DND-41 (cell line): ENCODE data around the gene PAXIP1.

ENCODE experiments used
- ATAC-seq: fragments of 200-7000 bp; cut with Tn5 transposase; 3 replicates; pipeline ENCODE4 v1.9.1; 2021; ENCODE audit warnings: low read depth; ENCODE audit not compliant: insufficient read depth
- DNase-seq: peaks from one replicate; pipeline ENCODE4 v3.0.0-alpha.2; 2020
- H2AFZ ChIP-seq: 2 replicates; pipeline ENCODE4 v1.6.0; 2012; ENCODE audit warnings: low read depth, low read length
- H3K27ac ChIP-seq: 2 replicates; pipeline ENCODE4 v1.5.1; 2012; ENCODE audit warnings: low read length, inconsistent platforms
- H3K27me3 ChIP-seq: fragments of 200-600 bp; sonication (generic); 2 replicates; pipeline ENCODE4 v1.6.0; 2012; ENCODE audit warnings: low read length, mild to moderate bottlenecking, inconsistent platforms; ENCODE audit not compliant: insufficient read depth, poor library complexity
- H3K36me3 ChIP-seq: 2 replicates; pipeline ENCODE4 v1.5.1; 2012; ENCODE audit warnings: low read length, inconsistent platforms; ENCODE audit not compliant: insufficient read depth
- H3K4me1 ChIP-seq: 2 replicates; pipeline ENCODE4 v1.5.1; 2012; ENCODE audit warnings: mild to moderate bottlenecking, low read length; ENCODE audit not compliant: insufficient read depth
- H3K4me2 ChIP-seq: 2 replicates; pipeline ENCODE4 v1.6.0; 2012; ENCODE audit warnings: mild to moderate bottlenecking, moderate library complexity, low read length, inconsistent platforms; ENCODE audit not compliant: insufficient read depth
- H3K4me3 ChIP-seq, 2 experiments: fragments of 200-600 bp in 1 of 2; shearing (Covaris generic) in 1 of 2; 2 replicates each; pipeline ENCODE4 v1.5.1; 2012 to 2016; ENCODE audit warnings: inconsistent platforms in 2 of 2, low read length in 2 of 2, mild to moderate bottlenecking in 2 of 2, low read depth in 1 of 2, moderate library complexity in 1 of 2
- H3K79me2 ChIP-seq: 2 replicates; pipeline ENCODE4 v1.6.0; 2012; ENCODE audit warnings: low read length, inconsistent platforms; ENCODE audit not compliant: insufficient read depth
- H3K9ac ChIP-seq: 2 replicates; pipeline ENCODE4 v1.6.0; 2012; ENCODE audit warnings: low read depth, mild to moderate bottlenecking, inconsistent platforms, low read length, moderate library complexity
- H3K9me3 ChIP-seq: 2 replicates; pipeline ENCODE4 v1.5.1; 2012; ENCODE audit warnings: low read length, moderate library complexity, mild to moderate bottlenecking, inconsistent platforms; ENCODE audit not compliant: insufficient read depth, severe bottlenecking
- H4K20me1 ChIP-seq: 2 replicates; pipeline ENCODE4 v1.6.0; 2012; ENCODE audit warnings: low read length; ENCODE audit not compliant: insufficient read depth
- CTCF ChIP-seq: IDR thresholded peaks from 2 replicates; pipeline ENCODE4 v1.5.1; 2012; ENCODE audit warnings: borderline replicate concordance, low read length, moderate library complexity, mild to moderate bottlenecking; ENCODE audit not compliant: poor library complexity, severe bottlenecking; ENCODE audit errors: extremely low read depth
- EZH2 ChIP-seq: IDR thresholded peaks from 3 replicates; pipeline ENCODE4 v1.6.1; 2012; ENCODE audit warnings: borderline replicate concordance, low read depth, mild to moderate bottlenecking, moderate library complexity, low read length, inconsistent platforms; ENCODE audit not compliant: severe bottlenecking

PAXIP1 gene

GRCh38 chr7:155027879-155028278 lies 25.0 kb upstream of the PAXIP1 start:
- Histone ChIP-seq H3K36me3 (no peaks in the 10 kb centered on the region), H3K4me3 (no peak overlapping the region), H2AFZ (no peak overlapping the region), H3K4me2 (no peak overlapping the region), H3K27ac (no peak overlapping the region), H3K79me2 (no peaks in the 10 kb centered on the region), H3K9ac (no peak overlapping the region), H3K9me3 (no peaks in the 10 kb centered on the region), H4K20me1 (no peaks in the 10 kb centered on the region), H3K4me1 (no peaks in the 10 kb centered on the region), H3K27me3 (no peaks in the 10 kb centered on the region)
- TF ChIP-seq EZH2, result no peak
- no peak for TF ChIP-seq CTCF
- DNase-seq (no peak), ATAC-seq (no peak)

GRCh38 chr7:155021699-155022145 lies 18.8 kb upstream of the PAXIP1 start:
- H4K20me1 ChIP-seq, result no peaks in the 10 kb centered on the region
- no peak for TF ChIP-seq CTCF
- TF ChIP-seq EZH2, result no peak
- H3K27me3 ChIP-seq, result peaks cover 2% of the 10 kb centered on the region

GRCh38 chr7:155020996-155021395 lies 18.1 kb upstream of the PAXIP1 start:
- no peak overlapping the region for H2AFZ ChIP-seq
- no peak overlapping the region for H3K27ac ChIP-seq
- no peak overlapping the region for H3K9ac ChIP-seq
- H3K9me3 ChIP-seq, result no peaks in the 10 kb centered on the region
- TF ChIP-seq EZH2, result no peak
- TF ChIP-seq CTCF, result no peak
- H3K4me2 ChIP-seq, result no peak overlapping the region
- H3K79me2 ChIP-seq, result no peaks in the 10 kb centered on the region
- ATAC-seq (no peak), DNase-seq (no peak)
- no peak overlapping the region for H3K4me3 ChIP-seq
- no peaks in the 10 kb centered on the region for H3K36me3 ChIP-seq
- peaks cover 2% of the 10 kb centered on the region for H3K27me3 ChIP-seq
- H4K20me1 ChIP-seq, result no peaks in the 10 kb centered on the region
- H3K4me1 ChIP-seq, result no peaks in the 10 kb centered on the region

More at GRCh38 chr7:155021699-155022145, 18.8 kb upstream of the PAXIP1 start:
- Histone ChIP-seq H3K27ac (no peak overlapping the region), H3K4me1 (no peaks in the 10 kb centered on the region), H2AFZ (no peak overlapping the region), H3K9me3 (no peaks in the 10 kb centered on the region), H3K4me3 (no peak overlapping the region), H3K36me3 (no peaks in the 10 kb centered on the region), H3K79me2 (no peaks in the 10 kb centered on the region), H3K4me2 (no peak overlapping the region), H3K9ac (no peak overlapping the region)
- no peak for ATAC-seq
- DNase-seq, result no peak

GRCh38 chr7:155017834-155018233 lies 14.9 kb upstream of the PAXIP1 start:
- no peaks in the 10 kb centered on the region for H4K20me1 ChIP-seq
- H3K9me3 ChIP-seq, result no peaks in the 10 kb centered on the region
- TF ChIP-seq CTCF (no peak), EZH2 (no peak)
- no peaks in the 10 kb centered on the region for H3K79me2 ChIP-seq
- H3K4me3 ChIP-seq, result no peak overlapping the region
- DNase-seq (no peak), ATAC-seq (no peak)
- peaks cover 2% of the 10 kb centered on the region for H3K27me3 ChIP-seq
- no peaks in the 10 kb centered on the region for H3K4me1 ChIP-seq
- H3K36me3 ChIP-seq, result no peaks in the 10 kb centered on the region
- H2AFZ ChIP-seq, result no peak overlapping the region
- no peak overlapping the region for H3K27ac ChIP-seq
- H3K9ac ChIP-seq, result no peak overlapping the region
- no peak overlapping the region for H3K4me2 ChIP-seq
